ENCODE measurements around the gene STK25. TPM values are rescaled to one million over a fixed set of nuclear protein-coding genes. Genes with fewer than 3 reads are reported as not detected.

The STK25 gene
- 73.8 TPM for total RNA-seq (2013)
- polyA plus RNA-seq: 100 to 1,000 TPM in 1 of 3 donors, 10 to 100 TPM in 2; 62.7 to 215 (median 69.5) TPM
- polyA minus RNA-seq: 61.0 and 117 TPM in 2 replicates
- 9.5 to 39.7 (median 35.4) reads per million in 11 experiments for total RNA-seq

DNA sequence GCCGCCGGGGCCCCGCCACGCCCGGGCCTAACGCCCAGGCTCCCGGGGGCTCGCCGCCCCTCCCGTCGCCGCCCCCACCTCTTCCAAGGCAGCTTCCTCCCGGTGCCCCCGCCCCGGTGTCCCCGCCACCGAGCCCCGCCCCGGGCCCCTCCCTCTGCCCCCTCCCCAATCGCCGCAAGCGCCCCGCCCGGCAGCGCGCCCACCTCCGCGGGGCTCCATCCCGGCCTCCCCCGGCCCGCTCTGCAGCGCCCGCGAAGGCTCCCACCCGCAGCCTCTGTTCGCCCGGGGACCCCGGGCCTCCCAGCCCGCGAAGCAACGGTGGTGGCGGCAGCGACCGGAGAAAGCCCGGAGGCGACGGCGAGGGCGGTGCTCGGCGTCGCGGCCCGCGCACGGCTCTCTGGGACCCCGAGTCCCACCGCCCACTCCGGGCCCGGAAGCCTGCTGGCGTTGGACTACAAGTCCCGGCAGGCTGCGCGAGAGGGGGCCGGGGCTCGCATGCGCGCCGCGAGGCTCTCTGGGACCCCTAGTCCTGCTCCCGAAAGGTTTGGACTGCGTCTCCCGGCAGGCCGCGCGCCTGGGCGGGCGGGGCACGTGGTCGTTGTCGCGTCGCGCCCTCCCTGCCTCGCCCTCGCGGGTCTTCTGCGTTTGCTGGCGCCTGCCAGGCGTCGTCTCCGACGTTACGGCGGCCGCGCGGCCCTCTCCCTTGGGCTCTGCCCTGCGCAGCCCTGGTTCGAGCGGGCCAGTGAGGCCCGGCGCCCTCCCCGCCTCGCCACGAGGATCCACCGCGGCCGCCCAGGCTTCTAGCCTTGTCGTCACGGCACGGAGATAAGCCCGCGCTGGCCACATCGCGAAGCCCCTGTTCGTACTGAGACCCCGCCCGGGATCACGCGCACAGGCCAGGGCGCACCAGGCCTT is at the start of gene STK25:
Gene STK25, minus strand, starts transcription at position 345 of the 915 bp plus-strand sequence. CDS start 549 bp downstream, outside the sequence.
- Histone ChIP-seq H3K4me2 (replicated peaks; ENCODE audit: extremely low read depth, low read length, poor library complexity, severe bottlenecking) (peak within 1 kb of the TSS; percentile 94), H3K27me3 (ENCODE audit: control insufficient read depth in 2 of 2, insufficient read depth in 2 of 2, low read length in 2 of 2) (peaks cover 0 to 20% of the 10 kb centered on the region in 2 donors), H3K79me2 (ENCODE audit: insufficient read depth, low read length) (peaks cover 19% of the 10 kb centered on the region), H3K9me3 (replicated peaks in 1 of 2; ENCODE audit: control insufficient read depth in 1 of 2, insufficient read depth in 1 of 2, low read length in 2 of 2) (no peaks in the 10 kb centered on the region), H3K36me3 (replicated peaks in 1 of 2; ENCODE audit: control insufficient read depth in 1 of 2, insufficient read depth in 2 of 2, low read length in 2 of 2) (no peaks in the 10 kb centered on the region), H3K4me1 (ENCODE audit: control insufficient read depth in 1 of 2, insufficient read depth in 2 of 2, low read length in 2 of 2) (peaks cover 17 to 19% of the 10 kb centered on the region in 2 donors), H2AFZ (ENCODE audit: insufficient read depth, low read depth, low read length, poor library complexity, severe bottlenecking) (peak within 1 kb of the TSS; percentile 96), H4K20me1 (ENCODE audit: insufficient read depth, low read length) (peaks cover 41% of the 10 kb centered on the region), H3K9ac (ENCODE audit: insufficient read depth, low read length, poor library complexity, severe bottlenecking) (peak within 1 kb of the TSS; percentile 66), H3K4me3 (replicated peaks in 1 of 3; ENCODE audit: low read depth in 2 of 3, low read length in 3 of 3) (peak within 1 kb of the TSS; percentile 51 to 87 (median 81)), H3K27ac (ENCODE audit: low read depth in 1 of 2, low read length in 2 of 2) (peak within 1 kb of the TSS in 1 of 2 donors; percentile 65)
- peak; percentile 48 for TF ChIP-seq CTCF (IDR thresholded peaks at IDR 0.05)
- Mint-ChIP-seq H3K4me3 (peak within 1 kb of the TSS; percentile 81 to 89), H3K36me3 (peaks cover 3 to 20% of the 10 kb centered on the region in 2 donors), H3K9me3 (peaks cover 0 to 4% (median 0%) of the 10 kb centered on the region in 7 donors), H3K27me3 (ENCODE audit: low read depth in 3 of 3) (peaks cover 26 to 35% (median 27%) of the 10 kb centered on the region in 3 donors), H3K27ac (peak within 1 kb of the TSS in 3 of 7 donors; percentile 40 to 86 (median 41)), H3K4me1 (peaks cover 23% of the 10 kb centered on the region)
- intact Hi-C loops (cut with micrococcal nuclease): loop anchor here (2.0 to 5.0 kb wide), 5 partner anchors 109 to 358 kb away; partner anchors contain the start of genes ATG4B (in 1 of the 2), DTYMK (in 1 of the 2), FARP2 (in 1 of the 2) and PPP1R7 (in 1 of the 2)
- WGBS (ENCODE audit: insufficient coverage): under 1% methylated on average over 110 of the region's 122 CpGs
- DNase-seq: peak; percentile 89 to 94 (median 94)

DNA sequence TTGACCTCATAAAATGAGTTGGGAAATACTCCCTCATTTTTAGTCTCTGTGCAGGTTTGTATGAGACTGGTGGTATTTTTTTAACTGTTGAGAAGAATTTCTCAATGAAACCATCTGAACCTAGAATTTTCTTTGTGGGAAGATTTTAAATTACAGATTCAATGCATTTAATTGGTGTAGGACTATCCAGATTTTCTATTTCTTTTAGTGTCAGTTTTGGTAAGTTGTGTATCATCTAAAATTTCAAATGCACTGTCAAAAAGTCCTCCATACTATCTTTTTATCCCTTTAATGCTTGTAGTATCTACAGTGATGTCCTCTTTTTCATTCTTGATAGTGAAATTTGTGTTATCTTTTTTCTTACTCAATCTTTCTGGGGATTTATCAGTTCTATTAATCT is 48.4 kb upstream of the STK25 start:
- Histone ChIP-seq H4K20me1 (ENCODE audit: insufficient read depth, low read length) (no peaks in the 10 kb centered on the region), H3K4me3 (replicated peaks in 1 of 3; ENCODE audit: low read depth in 2 of 3, low read length in 3 of 3) (no peak overlapping the region), H3K9ac (ENCODE audit: insufficient read depth, low read length, poor library complexity, severe bottlenecking) (no peak overlapping the region), H3K27me3 (ENCODE audit: control insufficient read depth in 2 of 2, insufficient read depth in 2 of 2, low read length in 2 of 2) (peaks cover 19 to 45% of the 10 kb centered on the region in 2 donors), H3K4me2 (replicated peaks; ENCODE audit: extremely low read depth, low read length, poor library complexity, severe bottlenecking) (no peak overlapping the region), H3K4me1 (ENCODE audit: control insufficient read depth in 1 of 2, insufficient read depth in 2 of 2, low read length in 2 of 2) (peaks cover 0 to 13% of the 10 kb centered on the region in 2 donors), H3K9me3 (replicated peaks in 1 of 2; ENCODE audit: control insufficient read depth in 1 of 2, insufficient read depth in 1 of 2, low read length in 2 of 2) (peaks cover 12 to 24% of the 10 kb centered on the region in 2 donors), H3K27ac (ENCODE audit: low read depth in 1 of 2, low read length in 2 of 2) (no peak overlapping the region), H3K79me2 (ENCODE audit: insufficient read depth, low read length) (no peaks in the 10 kb centered on the region), H3K36me3 (replicated peaks in 1 of 2; ENCODE audit: control insufficient read depth in 1 of 2, insufficient read depth in 2 of 2, low read length in 2 of 2) (no peaks in the 10 kb centered on the region), H2AFZ (ENCODE audit: insufficient read depth, low read depth, low read length, poor library complexity, severe bottlenecking) (no peak overlapping the region)
- Mint-ChIP-seq H3K4me1 (peaks cover 3% of the 10 kb centered on the region), H3K27ac (no peak overlapping the region), H3K4me3 (peak overlapping the region in 1 of 2 donors; percentile 5), H3K36me3 (peaks cover 0 to 9% of the 10 kb centered on the region in 2 donors), H3K27me3 (ENCODE audit: low read depth in 3 of 3) (peaks cover 50 to 80% (median 59%) of the 10 kb centered on the region in 3 donors), H3K9me3 (peaks cover 10 to 38% (median 28%) of the 10 kb centered on the region in 7 donors)
- intact Hi-C loops (cut with micrococcal nuclease): no loop called here
- TF ChIP-seq CTCF (IDR thresholded peaks at IDR 0.05): no peak
- no peak for DNase-seq

All from CD14-positive monocyte (primary cell).